GM18951 (cell line): ENCODE data around the gene CA12.

ENCODE experiments used
- POLR2A ChIP-seq: IDR thresholded peaks from 4 replicates; pipeline ENCODE4 v1.6.1; 2011; ENCODE audit warnings: mild to moderate bottlenecking; ENCODE audit not compliant: insufficient read length, insufficient read depth; ENCODE audit errors: extremely low read depth
- in situ Hi-C: fragments of 300-500 bp; cut with MboI; formaldehyde crosslinking; loops from one replicate; pipeline ENCODE4 v1.12.0; 2022; ENCODE audit warnings: low sequenced_read_pairs, mixed read lengths, inconsistent platforms; ENCODE audit not compliant: unreplicated experiment

CA12 gene

DNA sequence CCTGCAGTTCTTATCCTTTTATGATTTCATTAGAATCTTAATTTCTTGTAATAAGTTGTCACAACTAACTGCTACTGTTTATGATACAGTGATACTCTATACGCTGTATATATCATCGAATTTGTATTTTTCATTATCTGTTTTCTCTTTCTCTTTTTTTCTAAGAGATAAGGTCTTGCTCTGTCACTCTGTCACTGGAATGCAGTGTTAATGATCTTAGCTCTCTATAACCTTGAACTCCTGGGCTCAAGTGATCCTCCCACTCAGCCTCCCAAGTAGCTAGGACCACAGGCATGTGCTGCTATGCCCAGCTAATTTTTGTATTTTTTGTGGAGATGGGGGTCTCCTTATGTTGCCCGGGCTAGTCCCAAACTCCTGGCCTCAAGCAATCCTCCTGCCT is 89.4 kb downstream of the CA12 start:
- in situ Hi-C loops = loop anchor here (25.0 kb wide), 1 partner anchor 770 kb away; no protein-coding TSS in a partner anchor
- no peak for TF ChIP-seq POLR2A

DNA sequence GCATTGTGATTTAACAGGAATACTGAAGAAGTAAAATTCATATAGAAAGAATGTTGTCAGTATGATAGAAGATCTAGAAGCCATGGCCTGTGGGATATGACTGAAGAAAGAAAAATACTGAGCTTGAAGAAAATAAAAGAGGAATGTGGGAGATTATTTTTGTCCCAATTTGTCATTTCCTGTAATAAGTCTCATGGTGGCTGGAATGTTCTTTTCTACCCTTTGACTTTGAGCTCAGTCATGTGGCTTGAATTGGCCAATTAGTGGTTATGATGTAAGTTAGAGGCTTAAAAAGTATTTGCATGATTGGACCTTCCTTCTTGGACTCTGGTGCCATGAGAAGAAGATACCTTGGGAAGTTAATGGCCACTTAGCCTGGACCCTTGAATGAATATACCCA is 90.1 kb downstream of the CA12 start:
- TF ChIP-seq POLR2A = no peak
- in situ Hi-C loops = loop anchor here (25.0 kb wide), 1 partner anchor 771 kb away; no protein-coding TSS in a partner anchor

DNA sequence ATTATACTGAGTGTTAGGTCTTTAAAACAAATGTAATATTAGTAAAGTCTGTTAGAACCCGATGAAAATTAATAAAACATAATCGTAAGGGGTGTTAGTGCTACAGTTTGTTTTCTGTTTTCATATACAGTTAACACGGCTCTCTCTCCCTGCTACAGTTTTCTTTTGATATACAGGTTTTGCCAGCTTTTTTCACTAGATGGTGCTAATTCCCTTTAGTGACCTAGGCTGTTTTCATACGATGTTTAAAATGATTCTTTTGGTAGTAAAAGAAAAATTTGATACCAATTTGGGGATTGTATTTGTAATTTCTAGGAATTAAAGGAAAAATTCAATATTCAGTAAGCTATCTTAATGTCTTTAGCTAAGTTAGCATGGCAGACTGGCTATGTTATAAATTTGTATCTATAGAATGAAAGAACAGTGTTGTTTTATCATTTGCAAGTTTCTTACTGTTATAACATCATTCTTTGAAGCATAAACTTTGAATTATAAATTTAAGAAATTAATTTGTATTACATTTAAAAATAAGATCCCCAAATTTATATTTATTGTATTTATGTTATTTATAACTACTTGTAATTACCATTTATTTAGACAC is 92.8 kb downstream of the CA12 start:
- in situ Hi-C loops = loop anchor here (5.0 to 25.0 kb wide), 2 partner anchors 113 to 773 kb away; no protein-coding TSS in a partner anchor
- no peak for TF ChIP-seq POLR2A

DNA sequence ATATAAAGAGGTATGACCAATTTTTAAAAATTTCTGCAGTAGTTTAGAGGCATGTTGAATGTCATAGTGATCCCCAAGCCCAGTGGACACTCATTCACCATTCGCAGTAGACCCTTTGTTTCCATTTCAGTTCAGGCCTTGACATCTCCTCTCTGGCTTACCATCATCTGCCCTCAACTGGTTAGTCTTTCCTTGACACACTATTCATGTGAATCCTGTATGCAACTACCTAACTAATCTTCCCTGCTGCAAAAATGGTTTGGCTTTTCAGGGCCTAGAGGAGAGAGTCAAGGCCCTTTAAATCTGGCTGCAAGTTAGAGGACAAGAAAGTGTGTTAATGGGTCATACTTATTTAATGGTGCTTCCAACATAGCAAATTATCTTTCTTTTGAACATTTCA is 93.3 kb downstream of the CA12 start:
- TF ChIP-seq POLR2A = no peak
- in situ Hi-C loops = loop anchor here (5.0 to 25.0 kb wide), 2 partner anchors 114 to 774 kb away; no protein-coding TSS in a partner anchor

DNA sequence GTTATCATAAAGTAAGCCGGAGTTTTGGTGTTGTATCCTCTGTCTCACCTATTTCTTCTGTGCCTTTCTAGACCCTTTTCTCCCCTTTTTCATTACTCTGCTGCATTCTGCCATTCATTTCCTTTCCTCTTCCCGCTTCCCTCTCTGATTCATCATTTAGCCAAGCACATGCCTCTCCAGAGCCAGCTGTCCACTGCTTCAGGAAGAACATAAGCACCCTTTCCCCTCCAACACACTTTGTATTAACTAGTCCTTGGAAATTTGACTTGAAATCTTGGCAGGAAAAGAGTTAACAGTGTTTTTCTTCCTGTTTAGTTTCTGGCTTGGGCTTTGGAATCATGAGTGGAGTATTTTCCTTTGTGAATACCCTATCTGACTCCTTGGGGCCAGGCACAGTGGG is 94.5 kb downstream of the CA12 start:
- in situ Hi-C loops = loop anchor here (5.0 to 25.0 kb wide), 2 partner anchors 115 to 775 kb away; no protein-coding TSS in a partner anchor
- no peak for TF ChIP-seq POLR2A

DNA sequence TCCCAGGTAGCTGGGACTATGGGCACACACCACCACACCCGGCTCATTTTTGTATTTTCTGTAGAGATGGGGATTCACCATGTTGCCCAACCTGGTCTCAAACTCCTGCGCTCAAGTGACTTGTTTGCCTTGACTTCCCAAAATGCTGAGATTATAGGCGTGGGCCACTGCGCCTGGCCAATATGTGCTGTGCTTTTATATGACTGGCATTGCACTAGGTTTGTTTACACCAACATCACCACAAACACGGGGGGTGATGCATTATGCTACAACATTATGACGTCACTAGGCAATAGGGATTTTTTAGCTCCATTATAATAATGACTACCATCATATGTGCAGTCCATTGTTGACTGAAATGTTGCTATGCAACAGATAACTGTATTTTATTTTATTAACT is 97.3 kb downstream of the CA12 start:
- in situ Hi-C loops = loop anchor here (25.0 kb wide), 1 partner anchor 778 kb away; no protein-coding TSS in a partner anchor
- TF ChIP-seq POLR2A = no peak

DNA sequence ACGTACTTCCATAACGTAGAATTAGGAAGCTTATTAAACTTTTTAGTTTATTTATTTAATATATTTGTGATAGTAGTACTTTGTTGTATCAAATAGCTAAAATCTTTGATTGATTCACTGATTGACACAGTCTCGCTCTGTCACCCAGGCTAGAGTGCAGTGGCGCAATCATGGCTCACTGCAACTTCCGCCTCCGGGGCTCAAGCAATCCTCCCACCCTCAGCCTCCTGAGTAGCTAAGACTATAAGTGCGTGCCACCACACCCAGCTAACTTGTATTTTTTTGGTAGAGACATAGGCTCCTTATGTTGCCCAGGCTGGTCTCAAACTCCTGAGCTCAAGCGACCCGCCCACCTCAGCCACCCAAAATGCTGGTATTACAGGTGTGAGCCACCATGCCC is 98.5 kb downstream of the CA12 start:
- no peak for TF ChIP-seq POLR2A
- in situ Hi-C loops = loop anchor here (25.0 kb wide), 1 partner anchor 779 kb away; no protein-coding TSS in a partner anchor

DNA sequence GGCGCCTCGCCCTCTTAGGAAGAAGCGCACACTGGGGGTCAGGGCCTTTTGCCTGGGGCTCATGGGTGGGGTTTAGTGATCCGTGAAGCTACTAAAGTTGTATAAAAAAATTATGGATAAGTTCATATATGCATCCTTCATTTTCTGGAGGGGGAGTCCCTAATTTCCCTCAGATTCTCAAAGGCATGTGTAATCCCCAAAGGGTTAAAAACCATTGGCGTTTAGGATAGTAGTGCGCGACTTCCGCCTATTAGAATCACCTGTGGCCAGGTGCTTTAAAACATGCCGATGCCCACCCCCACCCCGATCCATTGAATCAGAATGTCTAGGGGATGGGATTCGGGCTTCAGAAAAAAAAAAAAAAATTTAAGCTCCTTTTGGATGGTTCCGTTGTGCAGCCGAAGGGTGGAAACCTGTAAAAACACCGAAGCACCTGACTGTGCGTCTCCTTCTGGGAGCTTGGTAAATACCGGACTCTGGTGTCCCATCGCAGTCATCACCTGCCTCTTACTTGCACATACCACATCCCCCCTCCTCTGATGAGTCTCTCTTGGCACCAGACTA is 103.7 kb downstream of the CA12 start:
- in situ Hi-C loops = loop anchor here (25.0 kb wide), 1 partner anchor 784 kb away; no protein-coding TSS in a partner anchor
- TF ChIP-seq POLR2A = no peak

DNA sequence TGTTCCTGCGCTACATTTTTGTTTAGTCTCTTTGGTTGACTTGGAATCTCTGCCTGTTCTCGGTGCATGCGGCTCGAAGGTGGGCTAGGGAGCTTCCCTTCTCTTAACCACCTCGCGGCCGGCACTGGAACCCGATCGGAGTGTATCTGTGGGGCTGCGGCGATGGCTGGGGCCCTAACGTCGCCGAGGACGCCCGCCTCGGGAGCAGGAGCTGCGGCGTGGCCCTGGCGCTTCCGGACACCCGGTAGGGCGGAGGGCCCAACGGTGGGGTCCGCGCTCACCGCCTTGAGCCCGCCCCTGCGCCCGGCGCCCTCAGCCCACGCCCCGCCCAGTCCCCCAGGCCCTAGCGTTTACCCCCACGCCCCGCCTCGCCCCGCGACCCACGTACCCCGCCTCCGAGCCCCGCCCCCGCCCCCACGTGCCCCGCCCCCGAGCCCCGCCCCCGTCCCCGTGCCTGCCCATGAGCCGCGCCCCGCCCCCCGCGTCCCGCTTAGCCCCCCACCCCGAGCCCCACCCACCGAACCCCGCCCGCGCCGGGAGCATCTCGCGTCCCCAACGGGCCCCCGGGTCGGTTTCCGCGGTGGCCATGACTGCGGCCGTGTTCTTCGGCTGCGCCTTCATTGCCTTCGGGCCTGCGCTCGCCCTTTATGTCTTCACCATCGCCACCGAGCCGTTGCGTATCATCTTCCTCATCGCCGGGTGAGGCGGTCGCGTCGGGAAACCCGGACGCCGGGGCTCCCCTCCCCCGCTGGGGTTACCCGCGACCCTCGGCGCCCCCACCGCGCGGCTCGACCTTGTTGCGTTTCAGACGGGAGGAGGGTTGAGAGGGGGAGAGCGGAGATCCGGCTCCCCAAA is 104.4 kb downstream of the CA12 start, which contains the start of gene APH1B:
TSS of gene APH1B (plus strand) at position 568 of the 855 bp plus-strand sequence. CDS start at position 587, 19 bp downstream.
- TF ChIP-seq POLR2A = peak; percentile 77
- in situ Hi-C loops = loop anchor here (25.0 kb wide), 1 partner anchor 785 kb away; no protein-coding TSS in a partner anchor

DNA sequence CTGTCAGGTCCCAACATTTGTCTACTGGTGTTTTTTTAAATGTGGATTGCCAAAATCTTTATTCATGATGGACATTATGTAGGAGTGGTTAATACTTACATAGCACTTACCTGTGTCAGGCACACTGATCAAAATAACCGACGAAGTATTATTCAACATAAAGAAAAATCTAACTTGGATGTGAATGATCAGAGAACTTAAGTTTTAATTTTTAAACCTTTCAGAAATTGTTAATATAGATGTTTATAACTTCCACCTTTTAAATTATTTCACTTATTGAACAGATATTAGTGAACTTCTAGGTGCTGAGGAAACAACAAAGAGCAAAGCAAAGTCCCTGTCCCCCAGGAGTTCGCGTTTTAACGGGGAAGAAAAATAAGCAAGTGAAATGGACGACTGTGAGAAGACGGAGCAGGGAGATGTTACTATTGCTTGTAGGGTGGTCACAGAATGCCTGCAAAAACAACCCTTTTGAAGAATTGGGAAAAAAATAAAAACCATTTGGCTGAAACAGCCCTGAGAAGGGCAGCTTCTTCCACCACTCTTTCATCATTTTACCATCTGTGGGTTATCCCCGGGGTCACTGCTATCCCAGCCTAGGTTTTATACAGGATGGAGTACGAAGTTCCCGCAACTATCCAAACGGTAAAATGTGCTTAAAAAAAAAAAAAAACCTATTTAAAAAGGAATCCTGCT is 105.2 kb downstream of the CA12 start:
- TF ChIP-seq POLR2A = no peak
- in situ Hi-C loops = loop anchor here (25.0 kb wide), 1 partner anchor 786 kb away; no protein-coding TSS in a partner anchor

DNA sequence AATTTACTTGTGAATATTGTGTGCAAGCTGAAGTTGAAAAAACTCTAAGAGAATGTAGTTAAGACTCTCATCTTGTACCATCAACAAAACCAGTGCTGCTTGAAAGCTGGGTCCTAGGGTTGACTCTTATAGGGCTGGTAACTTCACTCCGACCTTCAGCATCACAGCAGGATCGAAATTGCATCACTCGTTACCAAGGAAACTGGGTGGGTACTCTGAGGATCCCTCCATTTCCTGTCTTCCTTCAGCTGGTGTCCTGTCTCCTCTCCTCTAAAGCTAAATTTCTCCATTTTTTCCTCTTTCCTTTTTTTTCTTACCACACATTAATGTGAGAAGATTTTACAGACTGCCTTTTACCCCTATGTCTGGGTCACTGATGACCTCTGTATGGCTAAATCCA is 107.2 kb downstream of the CA12 start:
- TF ChIP-seq POLR2A = no peak
- in situ Hi-C loops = no loop called here
